GM18505 (cell line): ENCODE measurements around the gene MN1.

ENCODE experiments used
- ATAC-seq: cut with Tn5 transposase; IDR thresholded peaks from one replicate; pipeline ENCODE4 v1.9.1; 2021; ENCODE audit not compliant: unreplicated experiment
- POLR2A ChIP-seq: IDR thresholded peaks from 4 replicates; pipeline ENCODE4 v1.6.1; 2011; ENCODE audit warnings: borderline replicate concordance; ENCODE audit not compliant: insufficient read depth, insufficient read length; ENCODE audit errors: extremely low read depth

Gene MN1

GRCh38 chr22:27727673-27728451, 73.7 kb downstream of the MN1 start:
- ATAC-seq, result no peak
- no peak for TF ChIP-seq POLR2A

- ATAC-seq, result no peak
- TF ChIP-seq POLR2A, result no peak
Measured at GRCh38 chr22:27726686-27727449, 74.7 kb downstream of the MN1 start.

- no peak for TF ChIP-seq POLR2A
- ATAC-seq, result no peak
Measured at GRCh38 chr22:27726331-27726685, 75.2 kb downstream of the MN1 start.

GRCh38 chr22:27725661-27726060, 75.9 kb downstream of the MN1 start:
- TF ChIP-seq POLR2A, result no peak
- no peak for ATAC-seq

- no peak for TF ChIP-seq POLR2A
- ATAC-seq, result no peak
Measured at GRCh38 chr22:27724709-27725108, 76.8 kb downstream of the MN1 start.

- no peak for TF ChIP-seq POLR2A
- no peak for ATAC-seq
Measured at GRCh38 chr22:27724157-27724556, 77.4 kb downstream of the MN1 start.

- ATAC-seq, result no peak
- no peak for TF ChIP-seq POLR2A
Measured at GRCh38 chr22:27723708-27724107, 77.8 kb downstream of the MN1 start.

GRCh38 chr22:27723158-27723557, 78.4 kb downstream of the MN1 start:
- no peak for TF ChIP-seq POLR2A
- ATAC-seq, result no peak

- no peak for ATAC-seq
- TF ChIP-seq POLR2A, result no peak
Measured at GRCh38 chr22:27720860-27721259, 80.7 kb downstream of the MN1 start.

GRCh38 chr22:27719535-27720227, 81.9 kb downstream of the MN1 start:
- ATAC-seq, result no peak
- no peak for TF ChIP-seq POLR2A

- no peak for ATAC-seq
- no peak for TF ChIP-seq POLR2A
Measured at GRCh38 chr22:27719036-27719347, 82.6 kb downstream of the MN1 start.

- no peak for ATAC-seq
- no peak for TF ChIP-seq POLR2A
Measured at GRCh38 chr22:27718186-27719035, 83.1 kb downstream of the MN1 start.

GRCh38 chr22:27717094-27717493, 84.5 kb downstream of the MN1 start:
- ATAC-seq, result no peak
- TF ChIP-seq POLR2A, result no peak
